DND-41 (cell line): ENCODE data around the gene NLGN2.

Source experiments
- ATAC-seq: fragments of 200-7000 bp; cut with Tn5 transposase; 3 replicates; pipeline ENCODE4 v1.9.1; 2021; ENCODE audit warnings: low read depth; ENCODE audit not compliant: insufficient read depth
- DNase-seq: peaks from one replicate; pipeline ENCODE4 v3.0.0-alpha.2; 2020
- H2AFZ ChIP-seq: 2 replicates; pipeline ENCODE4 v1.6.0; 2012; ENCODE audit warnings: low read depth, low read length
- H3K27ac ChIP-seq: 2 replicates; pipeline ENCODE4 v1.5.1; 2012; ENCODE audit warnings: low read length, inconsistent platforms
- H3K27me3 ChIP-seq: fragments of 200-600 bp; sonication (generic); 2 replicates; pipeline ENCODE4 v1.6.0; 2012; ENCODE audit warnings: low read length, mild to moderate bottlenecking, inconsistent platforms; ENCODE audit not compliant: insufficient read depth, poor library complexity
- H3K36me3 ChIP-seq: 2 replicates; pipeline ENCODE4 v1.5.1; 2012; ENCODE audit warnings: low read length, inconsistent platforms; ENCODE audit not compliant: insufficient read depth
- H3K4me1 ChIP-seq: 2 replicates; pipeline ENCODE4 v1.5.1; 2012; ENCODE audit warnings: mild to moderate bottlenecking, low read length; ENCODE audit not compliant: insufficient read depth
- H3K4me2 ChIP-seq: 2 replicates; pipeline ENCODE4 v1.6.0; 2012; ENCODE audit warnings: mild to moderate bottlenecking, moderate library complexity, low read length, inconsistent platforms; ENCODE audit not compliant: insufficient read depth
- H3K4me3 ChIP-seq, 2 experiments: fragments of 200-600 bp in 1 of 2; shearing (Covaris generic) in 1 of 2; 2 replicates each; pipeline ENCODE4 v1.5.1; 2012 to 2016; ENCODE audit warnings: inconsistent platforms in 2 of 2, low read length in 2 of 2, mild to moderate bottlenecking in 2 of 2, low read depth in 1 of 2, moderate library complexity in 1 of 2
- H3K79me2 ChIP-seq: 2 replicates; pipeline ENCODE4 v1.6.0; 2012; ENCODE audit warnings: low read length, inconsistent platforms; ENCODE audit not compliant: insufficient read depth
- H3K9ac ChIP-seq: 2 replicates; pipeline ENCODE4 v1.6.0; 2012; ENCODE audit warnings: low read depth, mild to moderate bottlenecking, inconsistent platforms, low read length, moderate library complexity
- H3K9me3 ChIP-seq: 2 replicates; pipeline ENCODE4 v1.5.1; 2012; ENCODE audit warnings: low read length, moderate library complexity, mild to moderate bottlenecking, inconsistent platforms; ENCODE audit not compliant: insufficient read depth, severe bottlenecking
- H4K20me1 ChIP-seq: 2 replicates; pipeline ENCODE4 v1.6.0; 2012; ENCODE audit warnings: low read length; ENCODE audit not compliant: insufficient read depth
- CTCF ChIP-seq: IDR thresholded peaks from 2 replicates; pipeline ENCODE4 v1.5.1; 2012; ENCODE audit warnings: borderline replicate concordance, low read length, moderate library complexity, mild to moderate bottlenecking; ENCODE audit not compliant: poor library complexity, severe bottlenecking; ENCODE audit errors: extremely low read depth
- EZH2 ChIP-seq: IDR thresholded peaks from 3 replicates; pipeline ENCODE4 v1.6.1; 2012; ENCODE audit warnings: borderline replicate concordance, low read depth, mild to moderate bottlenecking, moderate library complexity, low read length, inconsistent platforms; ENCODE audit not compliant: severe bottlenecking

NLGN2 gene

GRCh38 chr17:7370853-7371252 is 36.8 kb upstream of the NLGN2 start:
- Histone ChIP-seq H3K4me3 (no peak overlapping the region), H3K9me3 (no peaks in the 10 kb centered on the region), H3K79me2 (no peaks in the 10 kb centered on the region), H3K36me3 (no peaks in the 10 kb centered on the region), H2AFZ (no peak overlapping the region), H3K27ac (no peak overlapping the region), H3K4me1 (no peaks in the 10 kb centered on the region), H3K4me2 (no peak overlapping the region), H3K27me3 (no peaks in the 10 kb centered on the region), H4K20me1 (no peaks in the 10 kb centered on the region), H3K9ac (no peak overlapping the region)
- TF ChIP-seq EZH2 (no peak), CTCF (no peak)
- ATAC-seq: no peak
- DNase-seq: no peak

GRCh38 chr17:7374353-7374752 is 33.3 kb upstream of the NLGN2 start:
- H3K27me3 ChIP-seq: no peaks in the 10 kb centered on the region
- H3K4me3 ChIP-seq: no peak overlapping the region
- no peak overlapping the region for H3K4me2 ChIP-seq
- TF ChIP-seq EZH2 (no peak), CTCF (no peak)
- ATAC-seq (no peak), DNase-seq (no peak)
- H4K20me1 ChIP-seq: no peaks in the 10 kb centered on the region
- no peaks in the 10 kb centered on the region for H3K4me1 ChIP-seq
- no peaks in the 10 kb centered on the region for H3K36me3 ChIP-seq
- H2AFZ ChIP-seq: no peak overlapping the region
- no peaks in the 10 kb centered on the region for H3K9me3 ChIP-seq
- no peak overlapping the region for H3K27ac ChIP-seq
- no peak overlapping the region for H3K9ac ChIP-seq
- no peaks in the 10 kb centered on the region for H3K79me2 ChIP-seq

GRCh38 chr17:7379134-7379533 is 28.5 kb upstream of the NLGN2 start:
- H3K36me3 ChIP-seq: no peaks in the 10 kb centered on the region
- H3K79me2 ChIP-seq: no peaks in the 10 kb centered on the region
- no peak overlapping the region for H2AFZ ChIP-seq
- no peak for DNase-seq
- ATAC-seq: no peak
- H3K9me3 ChIP-seq: no peaks in the 10 kb centered on the region
- no peak overlapping the region for H3K4me3 ChIP-seq
- no peak overlapping the region for H3K27ac ChIP-seq
- H3K4me1 ChIP-seq: peaks cover 7% of the 10 kb centered on the region
- no peak overlapping the region for H3K4me2 ChIP-seq
- no peaks in the 10 kb centered on the region for H4K20me1 ChIP-seq
- H3K9ac ChIP-seq: no peak overlapping the region
- TF ChIP-seq CTCF: no peak
- TF ChIP-seq EZH2: no peak
- peaks cover 18% of the 10 kb centered on the region for H3K27me3 ChIP-seq

GRCh38 chr17:7380321-7380720 is 27.3 kb upstream of the NLGN2 start:
- Histone ChIP-seq H4K20me1 (no peaks in the 10 kb centered on the region), H3K79me2 (no peaks in the 10 kb centered on the region), H3K36me3 (no peaks in the 10 kb centered on the region), H3K4me1 (peaks cover 14% of the 10 kb centered on the region), H2AFZ (no peak overlapping the region), H3K27me3 (peaks cover 25% of the 10 kb centered on the region), H3K9ac (no peak overlapping the region), H3K27ac (no peak overlapping the region), H3K4me3 (no peak overlapping the region), H3K9me3 (no peaks in the 10 kb centered on the region), H3K4me2 (no peak overlapping the region)
- DNase-seq (no peak), ATAC-seq (no peak)
- no peak for TF ChIP-seq EZH2
